Eye (tissue), 1 donor: Measurements from ENCODE around the gene ZNF564.
"Not testable (repeated sequence)": the region's sequence is repeated elsewhere in the genome, so short reads cannot be mapped to it uniquely, and the experiment has no call there.

ENCODE experiments used
- DNase-seq: peaks from one replicate; pipeline ENCODE4 v3.0.0-alpha.2; 2015

The ZNF564 gene

DNA sequence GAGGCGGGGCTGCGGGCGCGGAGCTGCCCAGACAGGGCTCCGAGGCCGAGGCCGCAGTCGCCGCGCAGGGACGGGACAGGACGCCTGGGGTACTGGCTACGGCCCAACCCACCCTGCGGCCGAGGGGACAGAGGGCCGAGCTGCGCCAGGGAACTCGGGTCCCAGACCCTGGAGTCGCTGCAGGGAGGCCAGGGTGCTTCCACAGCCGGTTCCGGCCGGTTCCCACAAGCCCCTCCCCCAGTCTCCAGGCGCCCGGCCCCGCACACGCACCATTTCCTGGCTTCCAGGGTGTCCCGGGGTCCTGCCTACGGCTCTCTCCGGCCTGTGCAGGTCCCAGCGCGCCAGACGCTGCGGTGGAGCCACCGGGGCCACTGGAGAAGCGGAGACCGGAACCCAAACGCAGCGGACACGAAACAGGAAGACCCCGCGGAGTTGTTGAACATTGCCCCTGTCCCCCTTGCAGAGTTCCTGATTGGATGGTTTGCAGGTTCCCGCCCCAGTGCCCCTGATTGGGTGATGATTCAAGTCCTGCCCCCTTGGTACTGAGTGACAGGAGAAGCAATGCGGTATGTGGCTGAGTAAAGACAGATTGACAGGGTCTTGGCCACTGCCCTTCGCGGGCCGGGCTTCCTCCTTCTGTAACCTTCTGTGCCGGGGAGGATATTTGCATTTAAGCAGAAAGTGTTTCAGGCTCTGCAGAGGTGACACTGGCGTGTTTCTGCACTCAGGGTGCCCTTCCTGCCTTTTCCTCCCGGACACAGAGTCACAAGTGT is at the start of gene ZNF564:
Gene ZNF564 (minus strand): TSS at position 423 of the 773 bp plus-strand sequence. CDS start 150 bp downstream, at position 273.
- DNase-seq = peak; percentile 99

DNA sequence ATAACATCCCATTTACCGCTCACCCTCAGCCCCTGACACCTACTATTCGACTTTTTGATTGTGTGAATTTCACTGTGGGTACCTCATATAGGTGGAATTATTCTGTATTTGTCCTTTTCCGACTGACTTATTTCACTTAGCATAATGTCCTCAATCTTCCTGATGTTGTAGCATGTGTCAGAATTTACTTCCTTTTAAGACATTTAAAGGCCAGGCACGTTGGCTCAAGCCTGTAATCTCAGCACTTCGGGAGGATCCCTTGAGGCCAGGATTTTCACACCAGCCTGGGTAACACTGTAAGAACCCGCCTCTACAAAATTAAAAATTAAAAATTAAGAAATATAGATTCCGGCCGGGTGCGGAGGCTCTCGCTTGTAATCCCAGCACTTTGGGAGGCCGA is 46.3 kb upstream of the ZNF564 start:
- DNase-seq = no peak

DNA sequence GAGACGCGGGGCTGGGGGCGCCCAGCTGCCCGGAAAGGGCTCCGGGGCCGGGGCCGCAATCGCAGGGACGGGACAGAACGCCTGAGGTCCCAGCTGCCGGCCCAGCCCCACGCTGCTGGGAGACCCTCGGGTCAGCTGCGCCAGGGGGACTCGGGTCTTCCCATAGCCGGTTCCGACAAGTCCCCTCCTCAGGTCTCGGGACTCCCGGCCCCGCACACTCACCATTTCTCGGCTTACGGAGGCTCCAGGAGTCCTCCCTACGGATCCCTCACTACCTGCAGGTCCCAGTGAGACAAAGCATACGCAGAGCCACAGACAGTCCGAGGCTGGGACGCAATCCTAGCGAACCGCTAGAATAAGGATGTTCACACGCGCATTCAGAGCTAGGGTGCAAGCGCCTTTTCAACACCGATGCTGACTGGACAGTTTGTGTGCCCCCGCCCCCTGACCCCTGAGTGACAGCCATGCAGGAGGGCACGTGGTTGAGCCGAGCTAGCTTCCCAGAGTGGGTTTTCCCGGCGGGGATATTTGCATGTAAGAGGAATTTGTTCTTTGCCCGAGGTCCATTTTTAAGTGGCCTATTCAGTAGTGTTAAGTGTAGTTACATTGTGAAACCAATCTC is 45.8 kb upstream of the ZNF564 start:
- DNase-seq = peak; percentile 87

DNA sequence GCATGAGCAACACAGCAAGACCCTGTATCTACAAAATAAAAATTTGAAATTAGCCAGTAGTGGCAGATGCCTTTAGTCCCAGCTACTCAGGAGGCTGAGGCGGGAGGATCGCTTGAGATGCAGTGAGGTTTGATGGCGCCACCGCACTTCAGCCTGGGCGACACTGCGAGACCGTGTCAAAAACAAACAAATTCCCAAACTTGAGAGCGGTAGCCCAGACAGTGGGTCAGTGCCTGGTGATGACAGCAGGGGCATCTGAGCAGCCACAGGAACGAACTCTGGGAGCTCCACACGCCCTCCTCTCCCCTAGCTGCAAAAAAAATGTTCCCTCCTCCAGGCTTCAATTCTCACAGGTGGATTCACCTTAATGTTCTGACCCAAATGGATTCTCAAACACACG is 45.2 kb upstream of the ZNF564 start:
- no peak for DNase-seq

DNA sequence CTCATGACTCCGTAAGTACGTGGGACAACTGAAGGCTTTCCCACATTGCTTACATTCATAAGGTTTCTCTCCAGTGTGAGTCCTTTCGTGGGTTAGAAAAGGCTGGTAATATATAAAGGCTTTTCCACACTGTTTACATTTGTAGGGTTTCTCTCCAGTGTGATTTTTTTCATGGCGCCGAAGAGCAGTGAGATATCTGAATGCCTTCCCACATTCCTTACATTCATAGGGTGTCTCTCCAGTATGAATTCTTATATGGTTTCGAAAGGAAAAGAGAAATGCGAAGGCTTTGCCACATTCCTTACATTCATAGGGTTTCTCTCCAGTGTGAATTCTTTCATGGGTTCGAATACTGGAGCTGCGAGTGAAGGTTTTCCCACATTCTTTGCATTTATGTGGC is 29.8 kb upstream of the ZNF564 start:
- DNase-seq = no peak

DNA sequence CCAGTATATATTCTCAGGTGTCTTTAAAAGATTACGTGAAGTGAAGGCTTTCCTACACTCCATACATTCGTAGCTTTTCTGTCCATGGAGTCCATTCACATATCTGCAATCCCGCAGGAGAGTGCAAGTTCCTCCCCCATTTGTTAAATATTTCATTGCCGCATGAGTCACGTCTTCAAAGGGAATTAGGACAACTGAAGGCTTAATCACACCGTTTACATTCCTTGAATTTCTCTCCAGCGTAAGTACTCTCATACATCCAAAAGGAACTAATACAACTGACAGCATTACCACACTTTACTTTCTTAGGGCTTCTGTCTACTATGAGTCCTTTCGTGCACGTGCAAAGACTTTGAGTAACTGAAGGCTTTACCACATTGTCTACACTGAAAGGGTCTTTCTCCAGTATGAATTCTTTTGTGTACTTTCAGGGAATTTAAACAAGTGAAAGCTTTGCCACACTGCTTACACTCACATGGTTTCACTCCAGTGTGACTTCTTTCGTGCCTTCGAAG is 29.0 kb upstream of the ZNF564 start:
- no peak for DNase-seq

DNA sequence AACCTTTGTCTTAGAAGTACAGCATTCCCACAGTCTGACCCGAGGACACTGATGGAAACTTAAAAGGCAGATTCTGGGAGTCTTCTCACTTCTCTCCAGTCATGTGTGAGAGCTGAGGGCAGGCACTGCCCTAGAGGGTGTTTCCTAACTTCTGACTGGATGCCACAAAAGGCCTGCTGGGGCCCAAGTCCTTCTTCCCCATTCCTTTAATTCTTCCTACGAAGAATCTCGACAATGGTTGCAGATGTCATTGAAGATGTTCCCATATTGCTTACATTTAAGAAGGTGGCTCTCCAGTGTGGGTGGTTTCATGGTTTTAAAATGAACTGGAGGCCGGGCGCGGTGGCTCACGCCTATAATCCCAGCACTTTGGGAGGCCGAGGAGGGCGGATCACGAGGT is 27.4 kb upstream of the ZNF564 start:
- DNase-seq = no peak

DNA sequence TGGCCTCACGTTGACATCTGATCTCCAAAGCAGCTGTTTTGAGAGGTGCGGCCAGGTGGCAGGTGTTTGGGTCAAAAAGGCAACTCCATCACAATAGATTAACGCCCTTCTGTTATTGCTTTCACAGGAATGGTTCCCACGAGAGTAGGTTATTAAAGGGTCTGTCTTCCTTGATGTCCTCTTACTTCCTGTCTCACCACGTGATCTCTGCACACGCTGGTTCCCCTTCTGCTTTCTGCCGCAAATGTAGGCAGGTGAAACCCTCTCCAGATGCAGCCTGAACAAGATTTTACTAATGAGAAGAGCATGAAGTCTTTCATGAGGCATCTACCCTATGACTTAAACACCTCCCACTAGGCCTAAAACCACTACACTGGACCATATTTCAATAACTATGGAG is 22.8 kb upstream of the ZNF564 start:
- no peak for DNase-seq

DNA sequence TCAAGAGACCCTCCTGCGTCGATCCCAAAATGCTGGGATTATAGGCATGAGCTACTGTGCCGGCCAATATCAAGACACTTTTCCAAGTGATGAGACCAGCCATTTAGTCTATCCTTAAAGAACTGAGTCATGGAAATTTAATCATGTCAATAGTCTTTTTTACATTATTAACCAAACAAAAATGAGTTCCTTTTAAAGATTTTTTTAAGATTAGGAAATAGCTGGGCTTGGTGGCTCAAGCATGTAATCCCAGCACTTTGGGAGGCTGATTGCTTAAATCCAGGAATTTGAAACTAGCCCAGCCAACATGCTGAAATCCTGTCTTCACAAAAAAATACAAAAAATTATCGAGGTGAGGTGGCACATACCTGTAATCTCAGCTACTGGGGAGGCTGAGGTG is 16.7 kb upstream of the ZNF564 start:
- DNase-seq = no peak

DNA sequence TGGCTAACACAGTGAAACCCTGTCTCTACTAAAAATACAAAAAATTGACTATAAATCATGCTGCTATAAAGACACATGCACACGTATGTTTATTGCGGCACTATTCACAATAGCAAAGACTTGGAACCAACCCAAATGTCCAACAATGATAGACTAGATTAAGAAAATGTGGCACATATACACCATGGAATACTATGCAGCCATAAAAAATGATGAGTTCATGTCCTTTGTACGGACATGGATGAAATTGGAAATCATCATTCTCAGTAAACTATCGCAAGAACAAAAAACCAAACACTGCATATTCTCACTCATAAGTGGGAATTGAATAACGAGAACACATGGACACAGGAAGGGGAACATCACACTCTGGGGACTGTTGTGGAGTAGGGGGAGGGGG is 15.1 kb upstream of the ZNF564 start:
- not testable (repeated sequence) for DNase-seq

DNA sequence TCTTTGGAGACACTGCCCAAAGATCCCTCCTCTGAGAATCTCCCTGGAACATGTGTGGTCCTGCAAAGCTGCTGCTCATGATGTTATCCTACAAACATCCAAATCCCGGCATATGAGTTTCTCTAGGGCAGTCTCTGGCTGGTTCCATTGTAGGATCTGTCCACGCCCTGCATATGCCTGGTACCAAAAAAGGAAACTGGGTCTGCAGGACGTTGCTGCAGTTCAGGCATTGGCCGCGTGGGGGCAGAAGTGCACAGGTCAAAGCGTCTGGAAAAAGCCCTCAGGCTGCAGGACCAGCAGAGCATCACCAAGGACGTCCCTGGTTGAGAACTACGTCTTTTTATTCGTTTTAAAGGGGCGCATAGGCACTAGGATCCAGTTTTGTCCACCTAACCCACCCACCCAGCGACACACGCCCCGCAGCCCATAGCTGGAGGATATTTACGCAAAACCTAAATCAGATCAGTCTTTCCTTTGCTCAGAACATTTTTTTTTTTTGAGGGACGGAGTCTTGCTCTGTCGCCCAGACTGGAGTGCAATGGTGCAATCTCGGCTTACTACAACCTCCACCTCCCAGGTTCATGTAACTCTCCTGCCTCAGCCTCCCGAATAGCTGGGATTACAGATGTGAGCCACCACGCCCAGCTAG is 12.9 kb upstream of the ZNF564 start:
- DNase-seq = peak; percentile 94

DNA sequence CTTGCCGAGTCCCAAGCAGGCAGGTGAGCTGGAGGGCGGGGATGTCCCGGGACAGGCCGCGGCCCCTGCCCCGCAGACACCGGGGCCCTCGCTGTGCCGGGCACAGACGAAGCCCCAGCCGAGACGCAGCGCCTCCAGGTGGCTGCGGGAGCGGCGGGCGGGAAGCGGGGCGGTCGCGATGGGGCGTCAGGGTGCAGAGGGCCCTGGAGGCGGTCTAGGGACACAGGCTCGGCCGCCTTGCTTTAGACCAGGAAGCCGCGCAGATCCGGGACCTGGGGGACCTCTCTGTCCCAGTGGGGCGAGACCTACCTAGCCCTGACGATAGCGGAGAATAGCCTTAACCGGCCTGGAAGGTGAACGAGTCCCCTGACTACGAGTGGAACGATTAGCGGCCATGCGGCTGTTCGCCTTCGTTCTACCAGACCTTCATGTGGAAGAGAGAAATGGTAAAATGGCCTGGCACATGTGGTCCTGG is 4.2 kb upstream of the ZNF564 start:
- DNase-seq = no peak

DNA sequence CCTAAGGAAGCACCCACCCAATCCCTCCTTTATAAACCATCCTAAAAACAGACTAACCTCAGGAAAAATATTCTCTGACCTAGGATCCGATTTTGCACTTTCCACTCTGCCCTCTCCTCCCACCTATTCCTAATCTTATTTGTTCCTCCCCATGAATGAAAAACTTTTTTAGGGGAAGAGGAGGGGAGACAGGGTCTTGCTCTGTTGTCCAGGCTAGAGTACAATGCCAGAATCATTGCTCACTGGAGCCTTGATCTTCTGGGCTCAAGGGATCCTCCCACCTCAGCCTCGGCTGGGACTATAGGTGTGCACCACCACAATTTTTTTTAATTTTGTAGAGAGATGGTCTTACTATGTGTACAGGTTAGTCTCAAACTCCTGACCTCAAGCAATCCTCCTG is 4.4 kb downstream of the ZNF564 start:
- no peak for DNase-seq

DNA sequence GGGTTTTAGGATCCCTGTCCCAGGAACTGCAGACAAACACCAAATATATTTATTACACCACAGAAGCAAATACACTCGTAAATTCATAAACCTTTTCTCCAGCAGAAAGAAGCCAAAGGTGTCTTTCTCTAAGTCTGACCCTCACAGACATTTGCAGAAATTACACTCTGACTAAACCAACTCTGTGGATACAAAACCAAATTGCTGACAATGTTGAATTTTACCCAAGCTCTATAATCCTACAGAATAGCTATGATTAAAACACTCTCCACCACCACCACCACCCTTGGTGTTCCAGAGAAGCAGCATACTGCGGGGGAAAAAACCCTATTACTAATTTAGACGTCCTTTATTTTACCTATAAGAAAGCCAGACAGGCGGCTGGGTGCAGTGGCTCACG is 5.2 kb downstream of the ZNF564 start:
- DNase-seq = no peak

DNA sequence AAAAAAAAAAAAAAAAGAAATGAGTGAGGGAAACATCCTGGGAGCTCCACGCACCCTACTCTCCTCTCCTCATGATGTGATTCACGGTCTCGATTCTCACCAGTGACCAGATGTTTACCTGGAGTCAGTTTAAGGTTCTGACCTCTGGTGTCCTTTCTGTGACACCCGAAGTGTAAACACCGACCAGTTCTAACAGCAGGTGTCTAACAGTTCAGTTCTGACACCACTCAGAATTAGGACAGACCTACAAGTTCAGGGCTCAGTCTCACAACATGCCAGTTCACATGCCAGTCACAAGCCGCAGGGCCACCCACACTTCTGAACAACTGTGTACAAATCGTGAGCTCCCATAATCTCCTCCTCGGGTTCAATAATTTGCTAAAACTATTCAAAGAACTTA is 6.0 kb downstream of the ZNF564 start:
- DNase-seq = no peak

DNA sequence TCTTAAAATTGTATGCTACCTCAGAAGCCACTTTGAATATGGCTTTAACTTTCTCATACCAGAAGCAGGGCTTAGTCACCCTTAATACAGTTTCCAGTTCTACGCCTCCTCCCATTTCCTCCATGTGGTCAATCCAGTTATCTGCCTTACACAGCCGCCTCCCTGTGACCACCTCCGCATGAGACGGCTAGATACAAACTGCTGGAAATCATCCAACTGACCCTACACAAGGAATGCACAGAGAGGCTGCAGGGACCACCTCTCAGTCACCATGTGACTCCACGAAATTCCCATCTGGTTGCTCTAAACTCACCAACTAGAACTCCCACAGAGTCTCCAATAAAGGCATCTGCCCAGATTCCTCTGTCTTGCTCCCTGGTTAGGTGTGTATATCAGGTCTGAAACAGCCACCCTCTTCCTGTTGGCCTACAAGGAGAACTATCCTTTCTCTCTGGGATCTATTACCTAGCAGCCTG is 6.8 kb downstream of the ZNF564 start:
- no peak for DNase-seq

DNA sequence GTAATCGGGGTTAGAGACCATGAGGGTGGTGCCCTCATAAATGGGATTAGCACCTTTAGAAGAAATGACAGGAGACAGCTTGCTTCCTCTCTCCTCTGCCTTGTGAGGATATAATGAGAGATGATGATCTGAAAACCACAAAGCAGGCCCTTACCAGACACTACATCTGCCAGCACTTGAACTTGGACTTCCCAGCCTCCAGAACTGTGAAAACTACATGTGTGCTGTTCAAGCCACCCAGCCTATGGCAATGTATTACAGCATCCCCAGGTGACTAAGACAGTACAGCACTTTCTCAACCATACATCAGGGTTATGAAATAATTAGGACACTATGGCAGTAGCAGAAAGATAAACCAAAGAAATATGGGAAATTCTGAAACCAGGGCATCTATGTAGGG is 7.4 kb downstream of the ZNF564 start:
- no peak for DNase-seq

DNA sequence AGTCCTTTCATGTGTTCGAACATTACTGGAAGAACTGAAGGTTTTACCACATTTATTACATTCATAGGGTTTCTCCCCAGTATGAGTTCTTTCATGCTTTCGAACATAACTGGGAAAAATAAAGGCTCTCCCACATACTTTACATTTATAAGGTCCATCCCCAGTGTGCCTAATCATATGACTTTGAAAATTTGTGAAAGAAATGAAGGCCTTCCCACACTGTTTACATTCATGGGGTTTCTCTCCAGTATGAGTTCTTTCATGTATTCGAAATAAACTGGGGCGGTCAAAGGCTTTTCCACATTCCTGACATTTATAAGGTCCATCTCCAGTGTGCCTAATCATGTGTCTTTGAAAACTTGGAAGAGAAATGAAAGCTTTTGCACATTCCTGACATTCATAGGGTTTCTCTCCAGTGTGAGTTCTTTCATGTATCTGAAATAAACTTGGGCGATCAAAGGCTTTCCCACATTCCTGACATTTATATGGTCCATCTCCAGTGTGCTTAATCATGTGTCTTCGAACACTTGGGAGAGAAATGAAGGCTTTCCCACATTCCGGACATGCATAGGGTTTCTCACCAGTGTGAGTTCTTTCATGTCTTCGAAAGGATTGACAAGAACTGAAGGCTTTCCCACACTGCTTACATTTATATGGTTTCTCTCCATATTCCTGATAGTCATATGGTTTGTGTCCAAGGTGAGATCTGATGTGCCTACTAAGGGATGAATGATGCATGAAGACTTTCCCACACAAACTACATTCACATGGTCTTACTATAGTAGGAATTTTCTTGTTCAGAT is 24.0 kb downstream of the ZNF564 start:
- peak; percentile 51 for DNase-seq

DNA sequence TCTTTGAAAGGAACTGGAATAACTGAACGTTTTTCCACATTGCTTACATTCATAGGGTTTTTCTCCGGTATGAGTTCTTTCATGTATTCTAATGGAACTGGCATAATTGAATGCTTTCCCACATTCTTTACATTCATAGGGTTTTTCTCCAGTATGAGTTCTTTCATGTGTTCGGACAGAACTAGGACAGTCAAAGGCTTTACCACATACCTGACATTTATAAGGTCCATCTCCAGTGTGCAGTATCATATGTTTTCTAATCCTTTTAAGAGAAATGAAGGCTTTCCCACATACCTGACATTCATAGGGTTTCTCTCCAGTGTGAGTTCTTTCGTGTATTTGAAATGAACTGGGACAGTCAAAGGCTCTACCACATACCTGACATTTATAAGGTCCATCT is 24.7 kb downstream of the ZNF564 start:
- DNase-seq = no peak

DNA sequence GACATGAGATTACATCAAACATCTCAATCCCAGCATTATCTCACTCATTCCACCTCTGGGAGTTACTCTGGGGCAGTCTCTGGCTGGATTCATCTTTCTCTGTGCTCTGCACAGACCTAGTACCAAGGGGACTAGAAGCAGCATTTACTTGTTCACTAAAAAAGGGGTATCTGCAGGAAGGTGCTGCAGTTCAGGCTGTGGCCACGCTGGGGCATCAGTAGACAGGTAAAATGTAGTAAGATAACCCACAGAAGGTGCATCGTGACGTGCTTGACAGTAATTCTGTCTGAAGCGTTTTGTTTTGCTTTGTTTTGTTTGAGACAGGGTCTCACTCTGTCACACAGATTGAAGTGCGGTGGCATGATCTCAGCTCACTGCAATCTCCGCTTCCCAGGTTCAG is 29.3 kb downstream of the ZNF564 start:
- DNase-seq = no peak

DNA sequence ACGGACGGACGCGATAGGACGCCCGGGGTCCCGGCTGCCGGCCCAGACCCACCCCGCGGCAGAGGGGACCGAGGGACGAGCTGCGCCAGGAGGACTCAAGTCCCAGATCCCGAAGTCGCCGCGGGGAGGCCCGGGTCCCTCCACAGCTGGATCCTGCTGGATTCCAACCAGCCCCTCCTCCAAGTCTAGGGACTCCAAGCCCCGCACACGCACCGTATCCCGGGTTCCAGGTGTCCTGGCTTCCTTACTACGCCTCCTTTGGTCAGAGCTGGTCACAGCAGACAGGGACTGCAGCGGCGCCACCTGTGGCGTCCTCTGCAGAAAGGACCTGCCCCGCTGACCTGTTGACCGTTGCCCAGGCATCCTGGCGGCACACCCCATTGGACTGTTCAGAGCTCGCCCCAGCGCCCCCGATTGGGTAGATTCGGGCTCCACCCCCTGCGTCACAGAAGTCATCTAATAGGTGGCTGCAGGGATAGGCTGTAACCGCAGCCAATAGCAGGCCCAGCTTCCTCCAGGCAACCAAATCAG is 37.7 kb downstream of the ZNF564 start:
- peak; percentile 30 for DNase-seq

DNA sequence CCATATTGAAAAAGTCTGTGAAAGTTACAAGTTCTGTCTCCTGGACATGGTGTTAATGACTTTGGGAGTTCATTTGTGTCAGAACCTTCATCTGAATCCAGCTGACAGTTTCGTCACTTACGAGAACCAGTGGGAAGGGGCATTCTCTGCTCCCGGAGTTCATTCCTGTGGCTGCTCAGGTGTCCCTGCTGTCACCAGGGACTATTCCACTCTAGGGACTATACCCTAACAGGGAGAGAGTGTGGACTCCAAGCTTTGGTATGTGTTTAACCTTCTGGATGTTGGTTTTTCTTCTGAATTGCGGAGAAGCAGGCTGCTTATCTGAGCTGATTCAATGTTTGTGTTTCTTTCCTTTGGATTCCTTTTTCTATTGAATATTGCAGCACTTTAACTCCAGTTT is 54.2 kb downstream of the ZNF564 start:
- no peak for DNase-seq

DNA sequence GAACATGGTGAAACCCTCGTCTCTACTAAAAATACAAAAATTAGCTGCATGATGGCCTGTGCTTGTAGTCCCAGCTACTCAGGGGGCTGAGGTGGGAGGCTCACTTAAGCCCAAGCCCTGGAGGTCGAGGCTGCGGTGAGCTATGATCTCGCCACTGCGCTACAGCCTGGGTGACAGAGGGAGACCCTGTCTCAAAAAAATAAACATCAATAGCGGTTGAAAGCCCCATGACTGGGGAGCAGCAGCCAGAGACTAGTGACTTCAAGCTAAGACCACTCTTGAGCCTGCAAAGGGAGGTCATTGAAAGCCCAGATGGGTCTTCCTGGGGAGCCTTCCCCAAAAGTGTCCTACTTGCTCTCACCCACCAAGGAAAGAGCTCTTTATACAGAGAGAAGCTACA is 54.8 kb downstream of the ZNF564 start:
- no peak for DNase-seq
